HCEC 1CT (cell line): Measurements from ENCODE around the gene OVCA2.

Experiments used
- DNase-seq: peaks from one replicate; pipeline ENCODE4 v3.0.0-alpha.2; 2017

Gene OVCA2

DNA sequence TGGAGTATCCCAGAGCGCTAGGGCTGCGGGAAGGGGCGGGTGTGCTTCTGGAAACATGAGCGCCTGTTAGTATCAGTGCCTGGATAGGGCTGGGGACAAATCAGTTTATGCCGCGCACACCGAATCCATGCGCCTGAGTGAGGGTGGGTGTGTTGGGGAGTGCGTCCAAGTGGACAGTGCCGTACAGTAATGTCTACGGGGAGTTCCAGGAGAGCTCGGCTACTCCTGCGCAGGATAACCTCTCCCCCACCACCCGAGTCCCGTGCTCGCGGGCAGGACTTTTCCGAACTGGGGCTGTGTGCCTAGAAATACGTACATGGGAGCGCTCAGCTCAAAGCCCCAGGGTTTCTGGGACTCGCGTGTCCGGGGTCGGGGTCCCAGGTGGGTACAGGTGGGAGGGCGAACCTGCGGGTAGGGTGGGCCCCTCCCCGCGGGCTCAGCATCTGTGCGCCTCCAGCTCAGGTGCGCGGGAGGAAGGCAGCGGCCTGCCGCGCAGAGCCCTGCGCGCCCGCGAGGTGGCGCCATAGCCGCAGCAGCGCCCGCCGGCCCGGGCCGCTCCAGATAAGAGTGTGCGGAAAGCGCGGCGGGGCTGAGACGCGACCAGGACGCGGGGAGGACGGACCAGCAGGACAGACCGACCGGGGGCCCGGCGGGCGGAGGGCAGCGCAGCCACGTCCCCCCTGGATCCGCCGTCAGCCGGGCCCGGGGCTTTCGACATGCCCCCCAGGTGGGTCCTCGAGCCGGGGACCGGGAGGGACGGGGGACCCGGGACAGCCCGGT lies 12.9 kb downstream of the OVCA2 start, which contains the start of gene HIC1:
Gene HIC1 (plus strand): TSS at position 592 of the 780 bp plus-strand sequence. CDS start 1,588 bp downstream, outside the sequence.
- peak; percentile 74 for DNase-seq

GRCh38 chr17:2055292-2056205 lies 13.7 kb downstream of the OVCA2 start:
- peak; percentile 50 for DNase-seq

DNA sequence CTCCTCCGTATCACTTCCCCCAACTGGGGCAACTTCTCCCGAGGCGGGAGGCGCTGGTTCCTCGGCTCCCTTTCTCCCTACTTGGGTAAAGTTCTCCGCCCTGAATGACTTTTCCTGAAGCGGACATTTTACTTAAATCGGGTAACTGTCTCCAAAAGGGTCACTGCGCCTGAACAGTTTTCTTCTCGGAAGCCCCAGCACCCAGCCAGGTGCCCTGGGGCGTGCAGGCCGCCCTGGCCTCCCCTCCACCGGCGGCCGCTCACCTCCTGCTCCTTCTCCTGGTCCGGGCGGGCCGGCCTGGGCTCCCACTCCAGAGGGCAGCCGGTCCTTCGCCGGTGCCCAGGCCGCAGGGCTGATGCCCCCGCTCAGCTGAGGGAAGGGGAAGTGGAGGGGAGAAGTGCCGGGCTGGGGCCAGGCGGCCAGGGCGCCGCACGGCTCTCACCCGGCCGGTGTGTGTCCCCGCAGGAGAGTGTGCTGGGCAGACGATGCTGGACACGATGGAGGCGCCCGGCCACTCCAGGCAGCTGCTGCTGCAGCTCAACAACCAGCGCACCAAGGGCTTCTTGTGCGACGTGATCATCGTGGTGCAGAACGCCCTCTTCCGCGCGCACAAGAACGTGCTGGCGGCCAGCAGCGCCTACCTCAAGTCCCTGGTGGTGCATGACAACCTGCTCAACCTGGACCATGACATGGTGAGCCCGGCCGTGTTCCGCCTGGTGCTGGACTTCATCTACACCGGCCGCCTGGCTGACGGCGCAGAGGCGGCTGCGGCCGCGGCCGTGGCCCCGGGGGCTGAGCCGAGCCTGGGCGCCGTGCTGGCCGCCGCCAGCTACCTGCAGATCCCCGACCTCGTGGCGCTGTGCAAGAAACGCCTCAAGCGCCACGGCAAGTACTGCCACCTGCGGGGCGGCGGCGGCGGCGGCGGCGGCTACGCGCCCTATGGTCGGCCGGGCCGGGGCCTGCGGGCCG lies 14.7 kb downstream of the OVCA2 start:
- DNase-seq: peak; percentile 69

- DNase-seq: no peak
These were observed 15.4 kb downstream of the OVCA2 start for GRCh38 chr17:2057175-2057759.

DNA sequence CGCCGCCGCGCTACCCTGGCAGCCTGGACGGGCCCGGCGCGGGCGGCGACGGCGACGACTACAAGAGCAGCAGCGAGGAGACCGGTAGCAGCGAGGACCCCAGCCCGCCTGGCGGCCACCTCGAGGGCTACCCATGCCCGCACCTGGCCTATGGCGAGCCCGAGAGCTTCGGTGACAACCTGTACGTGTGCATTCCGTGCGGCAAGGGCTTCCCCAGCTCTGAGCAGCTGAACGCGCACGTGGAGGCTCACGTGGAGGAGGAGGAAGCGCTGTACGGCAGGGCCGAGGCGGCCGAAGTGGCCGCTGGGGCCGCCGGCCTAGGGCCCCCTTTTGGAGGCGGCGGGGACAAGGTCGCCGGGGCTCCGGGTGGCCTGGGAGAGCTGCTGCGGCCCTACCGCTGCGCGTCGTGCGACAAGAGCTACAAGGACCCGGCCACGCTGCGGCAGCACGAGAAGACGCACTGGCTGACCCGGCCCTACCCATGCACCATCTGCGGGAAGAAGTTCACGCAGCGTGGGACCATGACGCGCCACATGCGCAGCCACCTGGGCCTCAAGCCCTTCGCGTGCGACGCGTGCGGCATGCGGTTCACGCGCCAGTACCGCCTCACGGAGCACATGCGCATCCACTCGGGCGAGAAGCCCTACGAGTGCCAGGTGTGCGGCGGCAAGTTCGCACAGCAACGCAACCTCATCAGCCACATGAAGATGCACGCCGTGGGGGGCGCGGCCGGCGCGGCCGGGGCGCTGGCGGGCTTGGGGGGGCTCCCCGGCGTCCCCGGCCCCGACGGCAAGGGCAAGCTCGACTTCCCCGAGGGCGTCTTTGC lies 16.2 kb downstream of the OVCA2 start:
- no peak for DNase-seq

DNA sequence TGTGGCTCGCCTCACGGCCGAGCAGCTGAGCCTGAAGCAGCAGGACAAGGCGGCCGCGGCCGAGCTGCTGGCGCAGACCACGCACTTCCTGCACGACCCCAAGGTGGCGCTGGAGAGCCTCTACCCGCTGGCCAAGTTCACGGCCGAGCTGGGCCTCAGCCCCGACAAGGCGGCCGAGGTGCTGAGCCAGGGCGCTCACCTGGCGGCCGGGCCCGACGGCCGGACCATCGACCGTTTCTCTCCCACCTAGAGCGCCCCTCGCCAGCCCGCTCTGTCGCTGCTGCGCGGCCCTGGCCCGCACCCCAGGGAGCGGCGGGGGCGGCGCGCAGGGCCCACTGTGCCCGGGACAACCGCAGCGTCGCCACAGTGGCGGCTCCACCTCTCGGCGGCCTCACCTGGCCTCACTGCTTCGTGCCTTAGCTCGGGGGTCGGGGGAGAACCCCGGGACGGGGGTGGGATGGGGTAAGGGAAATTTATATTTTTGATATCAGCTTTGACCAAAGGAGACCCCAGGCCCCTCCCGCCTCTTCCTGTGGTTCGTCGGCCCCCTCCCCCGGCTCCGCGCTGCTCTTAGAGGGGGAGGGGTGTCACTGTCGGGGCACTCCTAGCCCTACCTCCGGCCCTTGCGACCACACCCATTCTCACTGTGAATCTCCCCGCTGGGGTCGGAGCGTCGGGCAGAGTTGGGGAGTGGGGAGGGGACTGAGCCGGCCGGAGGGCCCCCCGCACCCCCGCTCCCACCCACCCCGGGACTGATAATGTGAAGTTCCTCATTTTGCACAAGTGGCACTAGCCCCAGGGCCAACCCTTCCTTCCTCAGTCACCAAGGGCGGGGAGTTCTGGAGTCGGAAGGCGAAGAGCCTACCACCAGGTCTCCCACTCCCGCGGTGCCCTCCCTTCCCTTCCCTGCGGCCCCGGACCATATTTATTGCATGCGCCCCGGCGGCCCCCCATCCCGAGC lies 17.0 kb downstream of the OVCA2 start:
- peak; percentile 47 for DNase-seq

DNA sequence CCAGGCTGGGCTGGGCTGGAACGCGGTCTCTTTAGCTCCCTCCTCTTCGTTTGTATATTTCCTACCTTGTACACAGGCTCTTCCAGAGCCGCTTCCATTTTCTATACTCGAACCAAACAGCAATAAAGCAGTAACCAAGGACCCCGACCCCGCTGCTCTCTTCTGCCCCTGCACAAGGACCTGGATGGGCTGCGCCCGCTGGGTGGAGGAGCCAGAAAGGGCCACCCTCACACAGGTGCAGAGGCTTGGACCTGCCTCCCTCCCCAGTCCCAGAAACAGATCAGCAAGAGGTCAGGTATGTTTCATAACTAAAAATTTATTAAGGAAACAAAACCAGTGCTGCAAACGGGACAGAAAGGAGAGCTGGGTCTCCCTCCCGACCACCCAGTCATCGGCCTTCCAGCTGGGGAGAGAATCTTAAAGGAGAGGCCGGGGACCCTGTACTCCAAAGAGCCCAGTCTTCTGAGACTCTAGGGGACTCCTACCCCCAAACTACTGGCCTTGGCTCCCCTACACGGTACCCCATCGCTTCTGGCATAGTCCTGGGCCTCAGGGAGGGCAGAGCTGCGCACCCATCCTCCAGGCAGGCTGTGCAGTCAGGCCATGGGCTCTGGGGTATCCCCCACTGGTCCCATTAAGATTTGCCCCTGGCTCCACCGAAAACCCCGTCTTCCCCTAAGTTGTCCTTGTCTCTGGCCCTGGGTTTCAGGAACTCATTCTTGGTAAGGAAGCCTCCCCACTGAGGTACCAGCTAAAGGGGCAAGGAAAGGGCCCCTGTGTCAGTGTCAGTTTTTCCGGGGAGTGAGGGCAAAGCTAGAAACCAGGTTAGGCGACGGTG lies 17.9 kb downstream of the OVCA2 start:
- no peak for DNase-seq

DNA sequence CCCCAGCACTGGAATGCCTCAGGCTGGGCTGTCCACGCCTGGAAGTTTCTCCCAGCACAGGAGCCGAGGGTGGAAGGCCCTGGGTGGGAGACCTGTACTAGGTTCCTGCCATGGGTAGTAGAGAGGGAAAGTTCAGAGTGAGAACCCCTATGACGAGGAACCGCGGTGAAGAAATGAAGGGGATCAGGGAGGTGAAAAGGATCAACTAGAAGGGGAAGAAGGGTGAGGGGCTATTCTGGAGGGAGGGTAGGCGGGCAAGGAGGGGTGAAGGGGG lies 18.5 kb downstream of the OVCA2 start:
- no peak for DNase-seq

DNA sequence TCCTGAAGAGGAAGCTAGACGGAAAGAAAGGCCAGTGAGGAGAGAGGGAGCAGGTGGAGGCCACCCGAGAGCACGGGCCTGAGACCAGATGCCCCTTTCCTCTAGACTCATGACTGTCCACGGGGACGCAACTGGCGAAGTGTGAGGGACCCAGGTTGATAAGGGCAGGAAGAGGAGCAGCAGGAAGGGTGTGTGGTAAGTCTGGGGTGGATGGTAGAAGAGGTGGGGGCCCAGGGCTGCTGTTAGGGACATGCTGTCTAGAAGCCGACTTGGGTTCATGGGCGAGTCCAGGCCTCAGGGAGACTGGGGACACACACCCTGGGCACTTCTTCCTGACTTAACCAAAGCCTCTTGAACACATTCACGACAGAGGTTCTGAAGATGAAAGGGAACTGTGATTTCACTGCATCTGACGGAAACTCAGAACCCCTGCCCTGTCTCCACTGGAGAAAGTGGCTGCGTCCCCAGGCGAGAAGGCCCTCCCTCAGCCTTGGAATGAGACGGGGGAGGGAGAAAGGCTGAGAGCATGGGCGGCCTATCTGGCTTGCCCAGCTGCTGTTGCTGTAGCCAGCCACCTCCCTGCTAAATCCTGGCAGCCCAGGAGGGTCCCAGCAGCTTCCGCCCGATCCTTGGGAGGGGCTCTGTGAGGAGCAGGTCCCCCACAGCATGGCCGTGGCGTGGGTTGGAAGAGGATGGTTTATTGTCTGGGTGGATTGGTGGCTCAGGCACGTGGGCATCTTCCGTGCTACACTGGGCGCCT lies 19.0 kb downstream of the OVCA2 start:
- no peak for DNase-seq

DNA sequence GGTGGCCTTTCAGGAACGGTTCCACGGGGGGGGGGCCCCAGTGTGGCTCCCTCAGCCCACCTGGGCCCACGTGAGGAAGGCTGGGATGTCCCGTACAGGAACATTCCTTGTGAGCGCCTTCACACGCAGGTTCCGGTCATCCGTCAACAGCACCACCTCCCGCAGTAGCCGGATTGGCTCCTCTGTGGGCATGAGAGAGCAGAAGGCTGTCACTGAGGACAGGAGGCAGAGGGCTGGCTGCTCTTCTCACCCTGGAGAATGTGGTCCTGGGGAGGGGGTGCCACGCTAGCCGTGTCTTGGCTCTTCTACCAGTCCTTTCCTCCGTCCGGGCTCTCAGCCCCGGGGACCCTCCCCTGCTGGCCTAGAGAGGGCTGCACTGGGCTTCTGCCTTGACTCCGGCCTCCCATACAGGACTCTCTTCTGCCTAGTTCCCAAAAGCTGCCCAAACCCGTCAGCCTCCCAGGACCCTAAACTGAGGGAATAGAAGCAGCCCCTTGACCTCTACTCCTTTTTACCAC lies 19.7 kb downstream of the OVCA2 start:
- no peak for DNase-seq

DNA sequence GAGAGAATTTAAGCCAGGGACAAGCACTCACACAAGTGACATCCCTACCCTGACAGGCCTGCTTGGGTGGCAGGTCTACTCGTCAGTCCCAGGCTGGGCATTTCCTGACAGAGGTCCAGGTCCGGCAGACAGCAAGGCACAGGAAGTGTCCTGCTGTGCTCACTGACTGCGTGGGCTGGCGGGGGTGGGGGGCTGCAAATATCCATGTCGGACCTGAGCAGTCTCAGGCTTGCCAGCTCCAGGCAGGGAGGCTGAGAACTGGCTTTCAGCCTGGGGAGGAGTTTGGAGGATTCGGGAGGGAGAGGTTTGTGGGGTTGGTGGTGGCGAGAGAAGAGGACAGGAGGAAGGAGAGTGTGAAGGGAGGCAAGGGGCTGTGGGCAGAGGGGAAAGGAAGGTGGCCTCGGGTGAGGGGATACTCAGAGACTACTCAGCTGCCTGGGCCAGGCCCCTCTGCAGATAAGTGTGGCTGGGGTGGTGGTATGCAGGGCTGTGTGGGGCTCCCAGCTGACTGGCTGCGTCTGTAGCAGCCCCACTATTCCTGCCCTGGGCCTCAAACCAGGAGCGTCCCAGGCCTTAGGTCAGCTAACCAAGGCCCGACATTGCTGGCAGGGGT lies 20.9 kb downstream of the OVCA2 start:
- DNase-seq: peak; percentile 8

DNA sequence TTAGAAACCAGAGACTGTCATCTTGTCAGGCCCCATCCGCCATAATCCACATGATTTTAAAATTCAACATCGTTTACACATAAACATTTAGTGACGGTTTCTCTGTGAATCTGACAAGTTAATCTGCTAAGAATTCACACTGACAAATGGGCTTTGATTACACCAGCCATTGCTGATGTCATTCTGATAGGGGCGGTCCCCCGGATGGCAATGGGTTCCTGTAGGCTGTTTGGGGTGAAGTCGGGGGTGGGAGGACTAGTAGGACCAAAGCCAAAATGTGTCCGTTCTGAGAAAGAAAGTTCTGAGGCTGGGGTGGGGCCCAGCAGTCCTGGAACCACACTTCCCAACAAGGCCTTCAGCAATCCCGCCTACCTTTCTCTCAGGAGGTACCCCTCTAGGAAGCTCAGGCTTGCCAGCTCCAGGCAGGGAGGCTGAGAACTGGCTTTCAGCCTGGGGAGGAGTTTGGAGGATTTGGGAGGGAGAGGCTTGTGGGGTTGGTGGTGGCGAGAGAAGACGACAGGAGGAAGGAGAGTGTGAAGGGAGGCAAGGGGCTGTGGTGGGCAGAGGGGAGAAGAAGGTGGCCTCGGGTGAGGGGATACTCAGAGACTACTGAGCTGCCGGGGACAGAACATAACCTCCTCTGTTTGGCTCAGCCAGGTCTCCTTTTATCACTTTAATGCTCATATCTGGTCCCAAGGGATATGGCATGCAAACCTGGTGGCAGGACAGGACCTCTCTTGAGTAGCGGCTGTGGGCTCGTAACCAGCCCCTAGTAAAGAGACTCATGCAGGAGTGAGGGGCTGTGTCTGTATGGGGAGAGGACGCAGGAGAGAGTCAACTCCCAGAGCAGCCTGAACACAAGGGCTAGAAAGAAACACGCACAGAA lies 21.7 kb downstream of the OVCA2 start:
- DNase-seq: peak; percentile 65

DNA sequence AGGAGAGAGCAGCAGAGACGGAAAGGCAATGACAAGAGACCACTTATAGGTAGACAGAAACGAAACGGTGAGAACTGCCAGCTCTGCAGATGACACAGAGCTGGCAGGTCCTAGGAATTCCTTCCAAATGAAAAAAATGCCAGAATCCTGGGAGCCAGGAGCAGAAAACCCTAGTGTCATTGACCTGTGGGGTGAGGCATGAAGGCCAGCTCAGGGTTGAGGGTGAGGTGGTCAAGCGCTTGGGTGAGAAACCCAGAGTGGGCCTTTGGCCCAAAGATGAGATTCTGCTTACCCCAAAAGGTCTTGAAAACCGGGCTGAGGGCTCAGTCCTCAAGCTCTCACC lies 22.3 kb downstream of the OVCA2 start:
- DNase-seq: peak; percentile 0

GRCh38 chr17:2064520-2064971 lies 22.7 kb downstream of the OVCA2 start:
- DNase-seq: peak; percentile 17

- peak; percentile 55 for DNase-seq
These were observed 23.4 kb downstream of the OVCA2 start for GRCh38 chr17:2064980-2065785.

DNA sequence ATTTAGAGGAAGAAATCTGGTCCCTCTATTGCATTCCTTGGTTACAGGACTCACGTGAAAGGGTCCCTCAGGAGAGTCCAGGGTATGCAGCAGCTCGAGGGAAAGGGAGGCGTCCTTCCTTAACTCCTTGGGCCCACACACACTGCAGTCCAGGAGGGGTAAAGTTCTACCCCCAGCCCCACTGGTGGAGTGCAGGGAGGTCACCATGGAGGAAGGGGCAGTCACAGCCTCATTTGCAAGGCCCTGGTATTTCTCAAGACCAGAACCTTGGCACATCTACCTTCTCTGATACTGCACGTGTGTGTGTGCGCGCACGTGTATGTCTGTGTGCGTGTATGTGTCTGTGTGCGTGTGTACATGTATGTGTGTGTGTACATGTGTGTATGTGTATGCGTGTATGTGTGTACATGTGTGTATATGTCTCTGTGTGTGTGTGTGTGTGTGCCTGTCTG lies 24.2 kb downstream of the OVCA2 start:
- DNase-seq: peak; percentile 0
